Adrenal gland (tissue), 12 donors: ENCODE data around the gene TRMT2A. TPM values are rescaled to one million over a fixed set of nuclear protein-coding genes. Genes with fewer than 3 reads are reported as not detected.

Experiments
- DNase-seq, 7 donors: peaks; one replicate each; pipeline ENCODE4 v3.0.0-alpha.2; 2019 to 2020
- H3K27ac ChIP-seq, 5 donors: fragments of 200-600 bp; sonication (generic) in 4 of 5; 1 replicate in 3 of 5; 2 replicates in 2 of 5; pipeline versions ENCODE4 v1.5.1 to v1.8.0; 2016 to 2020; ENCODE audit warnings: mild to moderate bottlenecking in 1 of 5
- H3K27me3 ChIP-seq: fragments of 200-600 bp; 2 replicates; pipeline ENCODE4 v1.8.0; 2021
- H3K36me3 ChIP-seq, 2 donors: fragments of 200-600 bp; replicated peaks in 1 of 2; 1 replicate in 1 of 2; 2 replicates in 1 of 2; pipeline versions ENCODE4 v1.5.1 to v1.8.0; 2018 to 2022
- H3K4me1 ChIP-seq, 2 donors: fragments of 200-600 bp; replicated peaks in 1 of 2; 1 replicate in 1 of 2; 2 replicates in 1 of 2; pipeline versions ENCODE4 v1.5.1 to v1.8.0; 2018 to 2021
- H3K4me3 ChIP-seq, 4 donors: fragments of 200-600 bp; sonication (generic) in 3 of 4; one replicate each; pipeline ENCODE4 v1.5.1; 2016 to 2018
- H3K9me3 ChIP-seq, 3 donors: fragments of 200-600 bp; sonication (generic) in 1 of 3; replicated peaks in 1 of 3; 1 replicate in 2 of 3; 2 replicates in 1 of 3; pipeline versions ENCODE4 v1.5.1 to v1.8.0; 2016 to 2021
- CTCF ChIP-seq, 6 experiments: fragments of 450-650 bp in 4 of 6; fragments of 200-600 bp in 2 of 6; sonication (generic) in 1 of 6; IDR thresholded peaks; 1 replicate in 5 of 6; 2 replicates in 1 of 6; pipeline versions ENCODE4 v1.5.1 to v1.8.0; 2016 to 2021; ENCODE audit warnings: antibody characterized with exemption in 6 of 6, mild to moderate bottlenecking in 2 of 6, moderate library complexity in 1 of 6
- POLR2A ChIP-seq, 2 donors: fragments of 450-650 bp; IDR thresholded peaks; one replicate each; pipeline ENCODE4 v1.6.1; 2017; ENCODE audit warnings: antibody characterized with exemption in 2 of 2, mild to moderate bottlenecking in 2 of 2, moderate library complexity in 1 of 2
- WGBS, 4 donors: extraction: QIAGEN DNeasy Blood & Tissue Kit in 2 of 4; methylation state at CpG; one replicate each; pipeline versions ENCODE4 v1.1.5 to v1.1.7; 2013 to 2017; 5-methylcytosine and 5-hydroxymethylcytosine counted together
- intact Hi-C, 2 donors: fragments of 100-400 bp; cut with DNase I; formaldehyde crosslinking; loops; one replicate each; pipeline versions ENCODE4 v1.14.1 to v1.15.0; 2022 to 2023
- polyA plus RNA-seq, 3 donors: library from polyadenylated mRNA; stranded (reverse); fragments of 200-250 nt in 2 of 3; fragments of 350-450 nt in 1 of 3; fragmentation: Illumina TruSeq in 1 of 3; extraction: RNeasy Lipid Tissue Mini Kit (QIAGEN cat#74804) in 1 of 3; gene quantifications; one replicate each; pipeline ENCODE4 v1.2.3, GENCODE V29; 2013 to 2014
- total RNA-seq, 9 donors: library from RNA; depleted of rRNA in 4 of 9; stranded (reverse); fragments of >200 nt in 4 of 9; fragments of 120-200 nt in 1 of 9; fragmentation: NEBNext Ultra II Directional in 1 of 9; extraction: Animal tissue kit (Norgen Biotek cat#: 25700) in 1 of 9; gene quantifications; one replicate each; pipeline versions ENCODE4 v1.1.0 to v1.2.4, GENCODE V29; 2013 to 2023
- donor health status: healthy with polysubstance abuse.
- donor health status: Bipolar disorder and iron deficiency.
- donor health status: DM: yes; HTN: yes; CAD: no.
- donor health status: DM: no; HTN: no; CAD: no.
- donor health status: DM: no; HTN: no; CAD: no.
- donor health status: DM: yes; HTN: yes; CAD: no.

The TRMT2A gene
- total and polyA plus RNA-seq, 12 donors = 22.4 to 283 (median 66.8) TPM

GRCh38 chr22:20110359-20110985, 6.6 kb downstream of the TRMT2A start:
- Histone ChIP-seq H3K27ac (peak overlapping the region in 1 of 5 donors; percentile 38), H3K36me3 (peaks cover 0 to 94% of the 10 kb centered on the region in 2 donors), H3K27me3 (no peaks in the 10 kb centered on the region), H3K4me3 (no peak overlapping the region), H3K4me1 (peaks cover 0 to 2% of the 10 kb centered on the region in 2 donors), H3K9me3 (no peaks in the 10 kb centered on the region)
- intact Hi-C loops = no loop called here
- WGBS, 4 donors = 90 to 93% (median 92%) methylated on average over 9 of the region's 9 CpGs
- no peak for TF ChIP-seq CTCF (IDR thresholded peaks at IDR 0.05)
- no peak for TF ChIP-seq POLR2A (IDR thresholded peaks at IDR 0.05)
- no peak for DNase-seq

- Histone ChIP-seq H3K36me3 (peaks cover 0 to 97% of the 10 kb centered on the region in 2 donors), H3K27ac (no peak overlapping the region), H3K4me3 (no peak overlapping the region), H3K4me1 (no peaks in the 10 kb centered on the region), H3K9me3 (no peaks in the 10 kb centered on the region), H3K27me3 (no peaks in the 10 kb centered on the region)
- peak in 1 of 7 donors; percentile 13 for DNase-seq
- 82 to 95% (median 86%) methylated on average over 9 to 23 of the region's 23 CpGs for WGBS, 4 donors
- TF ChIP-seq POLR2A (IDR thresholded peaks at IDR 0.05) (no peak), CTCF (IDR thresholded peaks at IDR 0.05) (no peak)
- intact Hi-C loops = no loop called here
These were observed 7.3 kb downstream of the TRMT2A start for GRCh38 chr22:20109411-20110358.

- no peak for DNase-seq
- Histone ChIP-seq H3K36me3 (peaks cover 0 to 94% of the 10 kb centered on the region in 2 donors), H3K27ac (no peak overlapping the region), H3K4me1 (no peaks in the 10 kb centered on the region), H3K9me3 (no peaks in the 10 kb centered on the region), H3K4me3 (no peak overlapping the region), H3K27me3 (no peaks in the 10 kb centered on the region)
- 86 to 94% (median 91%) methylated on average over 5 to 12 of the region's 12 CpGs for WGBS, 4 donors
- no peak for TF ChIP-seq CTCF (IDR thresholded peaks at IDR 0.05)
- TF ChIP-seq POLR2A (IDR thresholded peaks at IDR 0.05) = no peak
- intact Hi-C loops = no loop called here
These were observed 8.2 kb downstream of the TRMT2A start for GRCh38 chr22:20108757-20109230.
